Ascending aorta (tissue), 2 donors: ENCODE results near the gene MYL10. TPM values are rescaled to one million over a fixed set of nuclear protein-coding genes. Genes with fewer than 3 reads are reported as not detected.

Source experiments
- DNase-seq, 2 donors: peaks; one replicate each; pipeline ENCODE4 v3.0.0-alpha.2; 2019; ENCODE audit warnings: low spot score in 2 of 2
- H3K27ac ChIP-seq, 2 donors: fragments of 200-600 bp; sonication (generic); one replicate each; pipeline ENCODE4 v1.5.1; 2016 to 2017; ENCODE audit warnings: mild to moderate bottlenecking in 1 of 2
- H3K27me3 ChIP-seq: fragments of 200-600 bp; sonication (generic); one replicate; pipeline ENCODE4 v1.5.1; 2017
- H3K36me3 ChIP-seq, 2 donors: fragments of 200-600 bp; sonication (generic); one replicate each; pipeline ENCODE4 v1.5.1; 2016
- H3K4me1 ChIP-seq, 2 donors: fragments of 200-600 bp; sonication (generic); one replicate each; pipeline ENCODE4 v1.5.1; 2016 to 2017; ENCODE audit warnings: mild to moderate bottlenecking in 1 of 2
- H3K4me3 ChIP-seq, 2 donors: fragments of 200-600 bp; sonication (generic); one replicate each; pipeline ENCODE4 v1.5.1; 2016 to 2017; ENCODE audit warnings: mild to moderate bottlenecking in 1 of 2
- H3K9me3 ChIP-seq, 2 donors: fragments of 200-600 bp; sonication (generic); one replicate each; pipeline ENCODE4 v1.5.1; 2016
- CTCF ChIP-seq, 3 experiments: fragments of 200-600 bp in 2 of 3; fragments of 450-650 bp in 1 of 3; sonication (generic) in 2 of 3; IDR thresholded peaks; one replicate each; pipeline ENCODE4 v1.5.1; 2016 to 2019; ENCODE audit warnings: antibody characterized with exemption in 3 of 3, mild to moderate bottlenecking in 1 of 3, moderate library complexity in 1 of 3
- intact Hi-C: fragments of 100-400 bp; cut with DNase I; formaldehyde crosslinking; loops from one replicate; pipeline ENCODE4 v1.15.1; 2023
- total RNA-seq: library from RNA; depleted of rRNA; stranded (reverse); fragments of >200 nt; gene quantifications from one replicate; pipeline ENCODE4 v1.1.0, GENCODE V29; 2016

The MYL10 gene
- total RNA-seq, 1 donor from 2014 or later: not detected

GRCh38 chr7:101636822-101637623 lies 7.9 kb upstream of the MYL10 start:
- Histone ChIP-seq H3K4me1 (no peaks in the 10 kb centered on the region), H3K9me3 (no peaks in the 10 kb centered on the region), H3K27me3 (no peaks in the 10 kb centered on the region), H3K36me3 (no peaks in the 10 kb centered on the region), H3K4me3 (no peak overlapping the region), H3K27ac (no peak overlapping the region)
- intact Hi-C loops: no loop called here
- TF ChIP-seq CTCF (IDR thresholded peaks at IDR 0.05): no peak
- DNase-seq: no peak

GRCh38 chr7:101635484-101635883 lies 6.4 kb upstream of the MYL10 start:
- Histone ChIP-seq H3K27me3 (no peaks in the 10 kb centered on the region), H3K4me1 (no peaks in the 10 kb centered on the region), H3K36me3 (no peaks in the 10 kb centered on the region), H3K27ac (no peak overlapping the region), H3K4me3 (no peak overlapping the region), H3K9me3 (no peaks in the 10 kb centered on the region)
- DNase-seq: no peak
- no peak for TF ChIP-seq CTCF (IDR thresholded peaks at IDR 0.05)
- intact Hi-C loops: no loop called here

- intact Hi-C loops: no loop called here
Observed at GRCh38 chr7:101634196-101634717, 5.2 kb upstream of the MYL10 start.

GRCh38 chr7:101633511-101633910 lies 4.4 kb upstream of the MYL10 start:
- H3K4me1 ChIP-seq: no peaks in the 10 kb centered on the region
- intact Hi-C loops: no loop called here
- no peak overlapping the region for H3K4me3 ChIP-seq
- no peaks in the 10 kb centered on the region for H3K36me3 ChIP-seq
- no peaks in the 10 kb centered on the region for H3K27me3 ChIP-seq
- H3K27ac ChIP-seq: no peak overlapping the region
- no peak for TF ChIP-seq CTCF (IDR thresholded peaks at IDR 0.05)
- DNase-seq: no peak
- no peaks in the 10 kb centered on the region for H3K9me3 ChIP-seq

More at GRCh38 chr7:101634196-101634717, 5.2 kb upstream of the MYL10 start:
- no peaks in the 10 kb centered on the region for H3K36me3 ChIP-seq
- no peak for DNase-seq
- no peaks in the 10 kb centered on the region for H3K4me1 ChIP-seq
- H3K27me3 ChIP-seq: no peaks in the 10 kb centered on the region
- no peak for TF ChIP-seq CTCF (IDR thresholded peaks at IDR 0.05)
- H3K27ac ChIP-seq: no peak overlapping the region
- H3K9me3 ChIP-seq: no peaks in the 10 kb centered on the region
- no peak overlapping the region for H3K4me3 ChIP-seq

- H3K9me3 ChIP-seq: no peaks in the 10 kb centered on the region
- intact Hi-C loops: no loop called here
- H3K27me3 ChIP-seq: no peaks in the 10 kb centered on the region
- no peak for DNase-seq
- H3K36me3 ChIP-seq: no peaks in the 10 kb centered on the region
- no peak for TF ChIP-seq CTCF (IDR thresholded peaks at IDR 0.05)
- no peak overlapping the region for H3K4me3 ChIP-seq
- H3K4me1 ChIP-seq: no peaks in the 10 kb centered on the region
- H3K27ac ChIP-seq: no peak overlapping the region
Observed at GRCh38 chr7:101632641-101633040, 3.5 kb upstream of the MYL10 start.
